ENCODE data around the gene AAGAB.

DNA sequence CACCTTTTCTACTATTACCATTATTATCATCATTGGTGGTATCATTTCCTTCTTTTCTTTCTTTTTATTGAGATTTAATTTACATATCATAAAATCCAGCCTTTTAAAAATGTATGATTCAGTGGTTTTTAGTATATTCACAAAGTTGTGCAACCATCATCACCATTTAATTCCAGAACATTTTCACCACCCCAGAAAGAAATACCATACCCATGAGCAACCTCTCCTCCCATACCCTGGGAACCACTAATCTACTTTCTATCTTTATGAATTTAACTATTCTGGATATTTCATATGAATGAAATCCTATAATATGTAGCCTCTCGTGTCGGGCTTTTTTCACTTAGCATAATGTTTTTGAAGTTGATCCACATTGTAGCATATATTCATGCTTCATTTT lies 29.1 kb downstream of the AAGAB start:
- TF ChIP-seq, protein P1, sequence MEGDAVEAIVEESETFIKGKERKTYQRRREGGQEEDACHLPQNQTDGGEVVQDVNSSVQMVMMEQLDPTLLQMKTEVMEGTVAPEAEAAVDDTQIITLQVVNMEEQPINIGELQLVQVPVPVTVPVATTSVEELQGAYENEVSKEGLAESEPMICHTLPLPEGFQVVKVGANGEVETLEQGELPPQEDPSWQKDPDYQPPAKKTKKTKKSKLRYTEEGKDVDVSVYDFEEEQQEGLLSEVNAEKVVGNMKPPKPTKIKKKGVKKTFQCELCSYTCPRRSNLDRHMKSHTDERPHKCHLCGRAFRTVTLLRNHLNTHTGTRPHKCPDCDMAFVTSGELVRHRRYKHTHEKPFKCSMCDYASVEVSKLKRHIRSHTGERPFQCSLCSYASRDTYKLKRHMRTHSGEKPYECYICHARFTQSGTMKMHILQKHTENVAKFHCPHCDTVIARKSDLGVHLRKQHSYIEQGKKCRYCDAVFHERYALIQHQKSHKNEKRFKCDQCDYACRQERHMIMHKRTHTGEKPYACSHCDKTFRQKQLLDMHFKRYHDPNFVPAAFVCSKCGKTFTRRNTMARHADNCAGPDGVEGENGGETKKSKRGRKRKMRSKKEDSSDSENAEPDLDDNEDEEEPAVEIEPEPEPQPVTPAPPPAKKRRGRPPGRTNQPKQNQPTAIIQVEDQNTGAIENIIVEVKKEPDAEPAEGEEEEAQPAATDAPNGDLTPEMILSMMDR (IDR thresholded peaks at IDR 0.05; ENCODE audit: low read length) = no peak
- TF ChIP-seq EZH2phosphoT487 (IDR thresholded peaks at IDR 0.05; ENCODE audit: low read length) = no peak
- TF ChIP-seq EZH2 (optimal IDR thresholded peaks at IDR 0.05; ENCODE audit: low read depth, low read length) = no peak
